Trophoblast cell (in vitro differentiated cells and primary cell): ENCODE results near the gene CCDC88B.

Experiments used
- DNase-seq, 2 donors: peaks; one replicate each; pipeline ENCODE4 v3.0.0-alpha.2; 2016
- H2AFZ ChIP-seq: 2 replicates; pipeline ENCODE4 v1.6.1; 2013; ENCODE audit warnings: low read length, moderate library complexity, mild to moderate bottlenecking; ENCODE audit not compliant: insufficient read depth, poor library complexity
- H2AK5ac ChIP-seq: 2 replicates; pipeline ENCODE4 v1.6.1; 2013; ENCODE audit warnings: mild to moderate bottlenecking, low read length
- H2BK120ac ChIP-seq: 2 replicates; pipeline ENCODE4 v1.6.1; 2013; ENCODE audit warnings: low read length, mild to moderate bottlenecking, moderate library complexity; ENCODE audit not compliant: insufficient read depth, poor library complexity
- H2BK12ac ChIP-seq: 2 replicates; pipeline ENCODE4 v1.6.1; 2013; ENCODE audit warnings: mild to moderate bottlenecking, low read length, moderate library complexity
- H2BK5ac ChIP-seq: 2 replicates; pipeline ENCODE4 v1.6.1; 2013; ENCODE audit warnings: low read length, low read depth, moderate library complexity, mild to moderate bottlenecking; ENCODE audit not compliant: poor library complexity
- H3K14ac ChIP-seq: 2 replicates; pipeline ENCODE4 v1.6.1; 2013; ENCODE audit warnings: mild to moderate bottlenecking, low read length
- H3K18ac ChIP-seq: 2 replicates; pipeline ENCODE4 v1.6.1; 2013; ENCODE audit warnings: mild to moderate bottlenecking, low read length
- H3K23ac ChIP-seq: 2 replicates; pipeline ENCODE4 v1.6.1; 2013; ENCODE audit warnings: low read length
- H3K27ac ChIP-seq: 2 replicates; pipeline ENCODE4 v1.5.1; 2013; ENCODE audit warnings: low read depth, mild to moderate bottlenecking, inconsistent platforms, low read length, moderate library complexity
- H3K27me3 ChIP-seq: 2 replicates; pipeline ENCODE4 v1.6.1; 2013; ENCODE audit warnings: inconsistent platforms, mild to moderate bottlenecking, low read length, moderate library complexity; ENCODE audit not compliant: insufficient read depth
- H3K36me3 ChIP-seq, 2 experiments: 1 replicate in 1 of 2; 2 replicates in 1 of 2; pipeline ENCODE4 v1.6.1; 2013; ENCODE audit warnings: low read length in 2 of 2, mild to moderate bottlenecking in 2 of 2, moderate library complexity in 1 of 2; ENCODE audit not compliant: insufficient read depth in 2 of 2, control insufficient read depth in 1 of 2
- H3K4ac ChIP-seq: 2 replicates; pipeline ENCODE4 v1.6.1; 2013; ENCODE audit warnings: low read depth, mild to moderate bottlenecking, low read length, moderate library complexity
- H3K4me1 ChIP-seq, 2 experiments: 1 replicate in 1 of 2; 2 replicates in 1 of 2; pipeline ENCODE4 v1.6.1; 2013; ENCODE audit warnings: low read length in 2 of 2, mild to moderate bottlenecking in 2 of 2, moderate library complexity in 1 of 2; ENCODE audit not compliant: insufficient read depth in 2 of 2, control insufficient read depth in 1 of 2
- H3K4me2 ChIP-seq: 2 replicates; pipeline ENCODE4 v1.6.1; 2013; ENCODE audit warnings: inconsistent platforms, mild to moderate bottlenecking, low read length, moderate library complexity
- H3K4me3 ChIP-seq: 2 replicates; pipeline ENCODE4 v1.5.1; 2013; ENCODE audit warnings: mild to moderate bottlenecking, low read depth, low read length, inconsistent platforms
- H3K79me1 ChIP-seq: one replicate; pipeline ENCODE4 v1.6.1; 2013; ENCODE audit warnings: low read length
- H3K79me2 ChIP-seq: 2 replicates; pipeline ENCODE4 v1.6.1; 2013; ENCODE audit warnings: low read length, mild to moderate bottlenecking; ENCODE audit not compliant: control insufficient read depth, insufficient read depth, poor library complexity
- H3K9ac ChIP-seq: 2 replicates; pipeline ENCODE4 v1.6.1; 2013; ENCODE audit warnings: mild to moderate bottlenecking, low read length
- H3K9me3 ChIP-seq: 2 replicates; pipeline ENCODE4 v1.6.1; 2013; ENCODE audit warnings: low read depth, mild to moderate bottlenecking, control low read depth, inconsistent platforms, low read length; ENCODE audit not compliant: insufficient read depth
- H4K12ac ChIP-seq: 2 replicates; pipeline ENCODE4 v1.6.1; 2013; ENCODE audit warnings: low read depth, mild to moderate bottlenecking, low read length, moderate library complexity
- H4K8ac ChIP-seq: 2 replicates; pipeline ENCODE4 v1.6.1; 2013; ENCODE audit warnings: low read depth, mild to moderate bottlenecking, low read length, moderate library complexity
- H4K91ac ChIP-seq: one replicate; pipeline ENCODE4 v1.6.1; 2013; ENCODE audit warnings: low read depth, mild to moderate bottlenecking, low read length, moderate library complexity
- WGBS: extraction: QIAGEN DNeasy Blood & Tissue Kit; methylation state at CpG from one replicate; pipeline ENCODE4 v1.1.7; 2013; ENCODE audit warnings: missing lambda C conversion rate; ENCODE audit not compliant: insufficient read length, insufficient coverage; ENCODE audit errors: extremely low coverage; 5-methylcytosine and 5-hydroxymethylcytosine counted together

The CCDC88B gene

DNA sequence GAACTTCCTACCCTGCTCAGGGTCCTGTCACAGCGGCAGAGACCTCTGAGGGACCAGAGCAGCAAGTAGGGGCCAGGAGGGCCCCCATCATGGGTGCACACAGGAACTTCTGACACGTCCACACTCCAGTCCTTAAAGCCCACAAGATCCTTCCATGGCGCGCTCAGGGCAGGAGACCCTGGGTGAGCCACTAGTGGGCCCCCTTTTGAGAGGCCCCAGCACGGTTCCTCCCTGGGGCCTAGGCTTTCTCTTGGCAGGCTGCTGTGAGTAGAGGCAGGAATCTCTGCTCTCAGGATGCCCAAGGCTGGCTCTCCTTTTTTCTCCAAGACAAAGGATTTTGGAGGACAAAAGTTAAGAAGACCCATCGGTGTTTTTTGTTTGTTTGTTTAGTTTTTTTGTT, 41.3 kb downstream of the CCDC88B start:
- Histone ChIP-seq H2BK5ac (no peak overlapping the region), H3K9ac (no peak overlapping the region), H4K91ac (no peak overlapping the region), H3K79me1 (peaks cover 21% of the 10 kb centered on the region), H2AK5ac (no peak overlapping the region), H3K18ac (no peak overlapping the region), H2BK120ac (no peak overlapping the region), H3K27ac (no peak overlapping the region), H4K8ac (no peak overlapping the region), H3K36me3 (peaks cover 0 to 2% of the 10 kb centered on the region in 2 experiments), H2AFZ (no peak overlapping the region), H3K4me1 (peaks cover 28 to 34% of the 10 kb centered on the region in 2 experiments), H3K27me3 (no peaks in the 10 kb centered on the region), H3K4ac (no peak overlapping the region), H3K4me3 (no peak overlapping the region), H3K79me2 (peaks cover 3% of the 10 kb centered on the region), H3K14ac (no peak overlapping the region), H4K12ac (no peak overlapping the region), H3K23ac (no peak overlapping the region), H2BK12ac (no peak overlapping the region), H3K9me3 (peaks cover 3% of the 10 kb centered on the region), H3K4me2 (no peak overlapping the region)
- WGBS: no CpG with 5 or more reads among the region's 6 CpGs
- DNase-seq: no peak

DNA sequence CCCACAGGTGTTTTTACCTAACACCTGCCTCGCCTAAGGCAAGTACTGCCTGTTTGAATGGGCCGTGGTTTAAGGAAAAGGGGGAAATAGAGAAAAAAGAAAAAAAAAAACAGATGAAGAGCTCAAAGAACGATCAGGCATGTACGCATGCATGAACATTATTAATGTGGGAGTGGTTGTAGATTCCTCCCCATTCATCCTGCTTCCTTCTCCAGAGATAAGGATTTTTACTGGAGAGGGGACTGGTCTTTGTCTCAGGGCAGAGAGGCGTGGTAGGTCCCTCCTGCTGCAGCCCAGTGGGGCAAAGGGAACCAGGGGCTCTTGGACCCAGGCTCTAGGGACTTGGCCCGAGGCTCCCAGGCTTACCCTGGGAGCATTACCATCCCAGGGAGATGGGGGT, 42.0 kb downstream of the CCDC88B start:
- Histone ChIP-seq H3K4ac (no peak overlapping the region), H3K4me2 (no peak overlapping the region), H3K79me2 (peaks cover 3% of the 10 kb centered on the region), H4K8ac (no peak overlapping the region), H3K79me1 (peaks cover 24% of the 10 kb centered on the region), H3K23ac (no peak overlapping the region), H3K36me3 (peaks cover 0 to 2% of the 10 kb centered on the region in 2 experiments), H3K4me1 (peaks cover 31 to 37% of the 10 kb centered on the region in 2 experiments), H3K14ac (peak overlapping the region; percentile 25), H3K9ac (no peak overlapping the region), H2BK12ac (peak overlapping the region; percentile 50), H2AFZ (no peak overlapping the region), H4K91ac (peak overlapping the region; percentile 52), H4K12ac (no peak overlapping the region), H3K9me3 (peaks cover 3% of the 10 kb centered on the region), H3K18ac (peak overlapping the region; percentile 11), H2AK5ac (peak overlapping the region; percentile 44), H3K4me3 (no peak overlapping the region), H2BK5ac (no peak overlapping the region), H2BK120ac (peak overlapping the region; percentile 28), H3K27me3 (no peaks in the 10 kb centered on the region), H3K27ac (no peak overlapping the region)
- WGBS: no CpG with 5 or more reads among the region's 6 CpGs
- peak in 1 of 2 donors; percentile 36 for DNase-seq

DNA sequence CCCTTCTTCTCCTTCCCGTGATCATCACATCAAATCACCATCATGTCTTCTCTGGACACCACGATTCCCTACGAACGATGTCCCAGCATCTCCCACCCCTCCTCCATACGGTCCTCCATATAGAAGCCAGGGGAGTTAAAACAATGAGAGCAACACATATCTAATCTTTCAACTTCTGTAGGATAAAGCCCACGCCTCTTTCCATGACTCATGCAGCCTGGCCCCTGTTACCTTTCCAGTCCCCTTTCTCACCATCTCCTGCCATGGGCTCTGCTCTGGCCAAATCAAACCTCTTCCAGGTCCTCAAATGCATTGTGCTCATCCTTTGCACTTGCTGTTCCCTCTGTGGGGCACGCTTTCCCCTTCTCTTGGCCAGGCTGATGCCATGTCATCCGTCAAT, 42.6 kb downstream of the CCDC88B start:
- peak overlapping the region; percentile 25 for H3K14ac ChIP-seq
- peaks cover 25% of the 10 kb centered on the region for H3K79me1 ChIP-seq
- H3K36me3 ChIP-seq: peaks cover 0 to 2% of the 10 kb centered on the region in 2 experiments
- H3K4me1 ChIP-seq: peaks cover 31 to 37% of the 10 kb centered on the region in 2 experiments
- H2AFZ ChIP-seq: no peak overlapping the region
- H3K9me3 ChIP-seq: peaks cover 3% of the 10 kb centered on the region
- WGBS: no CpG with 5 or more reads among the region's 8 CpGs
- peak overlapping the region; percentile 83 for H2BK12ac ChIP-seq
- DNase-seq: no peak
- peak overlapping the region; percentile 45 for H2AK5ac ChIP-seq
- H3K79me2 ChIP-seq: peaks cover 3% of the 10 kb centered on the region
- H3K27ac ChIP-seq: no peak overlapping the region
- peak overlapping the region; percentile 11 for H3K18ac ChIP-seq
- H2BK120ac ChIP-seq: peak overlapping the region; percentile 33
- no peaks in the 10 kb centered on the region for H3K27me3 ChIP-seq
- peak overlapping the region; percentile 3 for H3K23ac ChIP-seq
- no peak overlapping the region for H4K12ac ChIP-seq
- H4K91ac ChIP-seq: peak overlapping the region; percentile 52
- H4K8ac ChIP-seq: peak overlapping the region; percentile 30
- H2BK5ac ChIP-seq: no peak overlapping the region
- H3K4ac ChIP-seq: no peak overlapping the region
- no peak overlapping the region for H3K4me2 ChIP-seq
- no peak overlapping the region for H3K4me3 ChIP-seq
- H3K9ac ChIP-seq: no peak overlapping the region

DNA sequence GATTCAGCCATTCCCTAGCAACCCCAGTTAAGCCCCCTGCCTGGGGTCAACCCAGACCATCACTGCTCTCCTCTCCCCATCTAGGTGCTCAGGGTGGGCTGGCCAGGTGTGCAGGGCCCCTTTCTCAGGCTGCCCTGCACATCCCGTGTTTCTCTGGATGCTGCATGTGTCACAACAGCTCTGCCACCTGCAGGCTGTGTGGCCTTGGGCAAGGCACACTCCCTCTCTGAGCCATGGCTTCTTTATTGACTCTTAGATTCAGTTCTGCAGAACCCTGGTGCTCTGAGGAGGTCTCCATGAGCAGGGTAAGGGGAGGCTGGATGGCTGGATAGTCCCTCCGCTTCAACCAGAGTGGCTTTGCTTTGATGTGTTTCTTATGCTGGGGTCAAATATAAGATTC, 43.6 kb downstream of the CCDC88B start:
- Histone ChIP-seq H3K9me3 (peaks cover 3% of the 10 kb centered on the region), H4K12ac (no peak overlapping the region), H3K27ac (no peak overlapping the region), H3K4ac (no peak overlapping the region), H3K4me1 (peaks cover 31 to 37% of the 10 kb centered on the region in 2 experiments), H3K79me2 (peaks cover 3% of the 10 kb centered on the region), H3K18ac (no peak overlapping the region), H3K14ac (no peak overlapping the region), H3K4me3 (no peak overlapping the region), H4K8ac (no peak overlapping the region), H3K4me2 (no peak overlapping the region), H2BK120ac (no peak overlapping the region), H2BK12ac (no peak overlapping the region), H3K23ac (no peak overlapping the region), H2BK5ac (no peak overlapping the region), H3K79me1 (peaks cover 27% of the 10 kb centered on the region), H2AK5ac (no peak overlapping the region), H3K9ac (no peak overlapping the region), H2AFZ (no peak overlapping the region), H4K91ac (no peak overlapping the region), H3K27me3 (no peaks in the 10 kb centered on the region), H3K36me3 (peaks cover 0 to 2% of the 10 kb centered on the region in 2 experiments)
- no CpG with 5 or more reads among the region's 2 CpGs for WGBS
- no peak for DNase-seq
